CD4-positive, alpha-beta T cell (primary cell): ENCODE data around the gene BAIAP2L2. TPM values are rescaled to one million over a fixed set of nuclear protein-coding genes. Genes with fewer than 3 reads are reported as not detected.

ENCODE experiments used
- ATAC-seq: fragments of 200-7000 bp; cut with Tn5 transposase; one replicate; pipeline ENCODE4 v1.10.0; 2022; ENCODE audit warnings: mild to moderate bottlenecking; ENCODE audit not compliant: poor library complexity
- CTCF ChIA-PET: fragments of 350-600 bp; sonication (Branson Sonifier 250); formaldehyde crosslinking; loops from one replicate; lab custom pipeline; 2021; ENCODE audit warnings: antibody characterized with exemption, inconsistent platforms; lab: Charles Lee
- POLR2A ChIA-PET: fragments of 350-600 bp; sonication (Branson Sonifier 250); formaldehyde crosslinking; loops from one replicate; lab custom pipeline; 2021; ENCODE audit warnings: antibody characterized with exemption, inconsistent platforms; lab: Charles Lee
- DNase-seq, 14 experiments: peaks; one replicate each; pipeline ENCODE4 v3.0.0-alpha.2; 2013 to 2020; ENCODE audit warnings: mixed read lengths in 2 of 14
- H3K27ac ChIP-seq, 2 donors: one replicate each; pipeline versions ENCODE4 v1.5.1 to v1.7.0; 2013; ENCODE audit warnings: low read length in 2 of 2, low read depth in 1 of 2, mild to moderate bottlenecking in 1 of 2
- H3K27me3 ChIP-seq, 2 experiments: 1 replicate in 1 of 2; 2 replicates in 1 of 2; pipeline versions ENCODE4 v1.6.1 to v1.7.0; 2013; ENCODE audit warnings: low read length in 2 of 2, control low read depth in 1 of 2, mild to moderate bottlenecking in 1 of 2, moderate library complexity in 1 of 2; ENCODE audit not compliant: insufficient read depth in 2 of 2, control insufficient read depth in 1 of 2
- H3K36me3 ChIP-seq: one replicate; pipeline ENCODE4 v1.6.1; 2013; ENCODE audit warnings: low read length, control low read depth; ENCODE audit not compliant: insufficient read depth
- H3K4me1 ChIP-seq: one replicate; pipeline ENCODE4 v1.6.1; 2013; ENCODE audit warnings: low read length, control low read depth; ENCODE audit not compliant: insufficient read depth
- H3K4me3 ChIP-seq: one replicate; pipeline ENCODE4 v1.5.1; 2013; ENCODE audit warnings: mild to moderate bottlenecking, low read length, moderate library complexity
- H3K9me3 ChIP-seq, 2 experiments: 1 replicate in 1 of 2; 2 replicates in 1 of 2; pipeline versions ENCODE4 v1.6.1 to v1.7.0; 2013; ENCODE audit warnings: low read length in 2 of 2, mild to moderate bottlenecking in 2 of 2, control low read depth in 1 of 2, moderate library complexity in 1 of 2; ENCODE audit not compliant: control insufficient read depth in 1 of 2, insufficient read depth in 1 of 2
- H3K27ac Mint-ChIP-seq: one replicate; pipeline ENCODE4 v1.8.0; 2020; ENCODE audit warnings: mixed read lengths
- H3K27me3 Mint-ChIP-seq: one replicate; pipeline ENCODE4 v1.8.0; 2021; ENCODE audit warnings: mixed read lengths
- H3K36me3 Mint-ChIP-seq: one replicate; pipeline ENCODE4 v1.8.0; 2021; ENCODE audit warnings: low read depth, mixed read lengths
- H3K4me1 Mint-ChIP-seq: one replicate; pipeline ENCODE4 v1.8.0; 2021; ENCODE audit warnings: low read depth, mixed read lengths
- H3K4me3 Mint-ChIP-seq: one replicate; pipeline ENCODE4 v1.8.0; 2020; ENCODE audit warnings: mild to moderate bottlenecking, mixed read lengths
- H3K9me3 Mint-ChIP-seq: one replicate; pipeline ENCODE4 v1.8.0; 2020; ENCODE audit warnings: mixed read lengths
- intact Hi-C, 2 experiments: fragments of 100-400 bp; cut with DNase I in 1 of 2; cut with micrococcal nuclease in 1 of 2; formaldehyde crosslinking; loops; one replicate each; pipeline versions ENCODE4 v1.15.1 to v1.9.0; 2023 to 2025; cut with DNase I, micrococcal nuclease
- total RNA-seq, 174 experiments: library from RNA in 2 of 174; stranded (reverse) in 2 of 174; gene quantifications; one replicate each; pipeline ENCODE4 v1.2.3 and lab custom pipeline; 2021 to 2026
- TF ChIP-seq, protein P1 (sequence below): fragments of 200-600 bp; IDR thresholded peaks from one replicate; pipeline ENCODE4 v1.8.0; 2022; ENCODE audit warnings: antibody characterized with exemption, mild to moderate bottlenecking

Gene BAIAP2L2
- total RNA-seq, 2 experiments from 2014 or later, result 0.45 to 1.0 TPM

DNA sequence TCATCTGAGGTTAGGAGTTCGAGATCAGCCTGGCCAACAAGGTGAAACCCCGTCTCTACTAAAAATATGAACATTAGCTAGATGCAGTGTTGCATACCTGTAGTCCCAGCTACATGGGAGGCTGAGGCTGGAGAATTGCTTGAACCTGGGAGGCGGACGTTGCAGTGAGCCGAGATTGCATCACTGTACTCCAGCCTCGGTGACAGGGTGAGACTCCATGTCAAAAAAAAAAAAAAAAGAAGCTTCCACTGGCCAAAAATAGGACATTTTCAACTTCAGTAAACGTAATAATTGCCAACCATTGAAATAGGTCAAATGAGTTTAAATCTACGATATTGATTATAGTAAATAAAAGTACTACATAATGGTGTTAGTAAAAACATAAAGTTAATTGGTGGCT lies 6.8 kb downstream of the BAIAP2L2 start:
- ChIA-PET POLR2A (no interaction called here), CTCF (interaction anchor here (1.3 kb wide), 1 partner anchor 10 kb away, joined by 3 read pairs; no protein-coding TSS in a partner anchor)
- Histone ChIP-seq H3K36me3 (peaks cover 2% of the 10 kb centered on the region), H3K27ac (no peak overlapping the region), H3K9me3 (no peaks in the 10 kb centered on the region), H3K4me3 (no peak overlapping the region), H3K4me1 (no peaks in the 10 kb centered on the region), H3K27me3 (no peaks in the 10 kb centered on the region)
- Mint-ChIP-seq H3K27ac (no peak overlapping the region), H3K36me3 (no peaks in the 10 kb centered on the region), H3K4me3 (no peak overlapping the region), H3K9me3 (no peaks in the 10 kb centered on the region), H3K4me1 (peaks cover 4% of the 10 kb centered on the region), H3K27me3 (no peaks in the 10 kb centered on the region)
- intact Hi-C loops, result no loop called here
- no peak for ATAC-seq
- TF ChIP-seq, protein P1, sequence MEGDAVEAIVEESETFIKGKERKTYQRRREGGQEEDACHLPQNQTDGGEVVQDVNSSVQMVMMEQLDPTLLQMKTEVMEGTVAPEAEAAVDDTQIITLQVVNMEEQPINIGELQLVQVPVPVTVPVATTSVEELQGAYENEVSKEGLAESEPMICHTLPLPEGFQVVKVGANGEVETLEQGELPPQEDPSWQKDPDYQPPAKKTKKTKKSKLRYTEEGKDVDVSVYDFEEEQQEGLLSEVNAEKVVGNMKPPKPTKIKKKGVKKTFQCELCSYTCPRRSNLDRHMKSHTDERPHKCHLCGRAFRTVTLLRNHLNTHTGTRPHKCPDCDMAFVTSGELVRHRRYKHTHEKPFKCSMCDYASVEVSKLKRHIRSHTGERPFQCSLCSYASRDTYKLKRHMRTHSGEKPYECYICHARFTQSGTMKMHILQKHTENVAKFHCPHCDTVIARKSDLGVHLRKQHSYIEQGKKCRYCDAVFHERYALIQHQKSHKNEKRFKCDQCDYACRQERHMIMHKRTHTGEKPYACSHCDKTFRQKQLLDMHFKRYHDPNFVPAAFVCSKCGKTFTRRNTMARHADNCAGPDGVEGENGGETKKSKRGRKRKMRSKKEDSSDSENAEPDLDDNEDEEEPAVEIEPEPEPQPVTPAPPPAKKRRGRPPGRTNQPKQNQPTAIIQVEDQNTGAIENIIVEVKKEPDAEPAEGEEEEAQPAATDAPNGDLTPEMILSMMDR, result no peak
- DNase-seq, result no peak

DNA sequence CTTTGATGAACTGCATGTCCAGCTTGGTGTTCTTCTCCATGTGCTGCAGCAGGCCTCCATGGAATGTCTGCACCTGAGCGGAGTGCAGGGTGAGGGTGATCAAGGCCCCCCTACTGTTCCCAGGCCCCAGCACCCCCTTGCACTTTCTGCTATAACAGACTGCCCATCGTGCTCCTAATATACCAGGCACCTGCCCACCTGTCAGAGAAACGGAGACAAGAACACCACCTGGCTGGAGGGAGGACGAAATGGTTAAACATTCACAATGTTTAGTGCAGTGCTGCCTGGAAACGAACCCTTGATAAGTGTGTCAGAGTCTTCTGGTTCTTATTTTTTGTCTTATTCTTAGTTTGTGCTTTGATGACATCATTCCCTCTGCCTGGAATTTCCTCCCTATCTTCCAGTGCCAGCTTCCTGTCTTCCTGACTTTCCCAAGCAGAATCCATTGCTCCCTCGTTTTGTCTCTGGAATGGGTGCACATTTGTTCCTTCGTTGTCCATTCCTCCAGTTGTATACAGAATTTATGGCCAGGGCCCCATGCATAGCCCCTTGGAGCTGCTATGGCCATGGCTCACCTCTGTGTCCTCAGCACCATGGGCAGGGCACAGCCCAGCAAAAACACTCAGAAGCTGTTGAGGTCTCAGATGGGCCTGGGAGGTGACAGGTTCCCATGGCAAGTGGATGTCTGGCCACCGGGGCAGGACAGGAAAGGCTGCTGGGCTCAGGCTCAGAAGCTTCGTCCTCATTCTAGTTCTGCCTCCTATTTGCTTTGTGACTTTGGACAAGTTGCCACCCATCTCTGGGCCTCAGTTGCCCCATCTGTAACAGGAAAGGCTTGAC lies 11.9 kb downstream of the BAIAP2L2 start:
- no peaks in the 10 kb centered on the region for H3K4me1 ChIP-seq
- TF ChIP-seq, protein P1, result no peak
- H3K27ac ChIP-seq, result no peak overlapping the region
- H3K27me3 ChIP-seq, result no peaks in the 10 kb centered on the region
- H3K9me3 ChIP-seq, result no peaks in the 10 kb centered on the region
- Mint-ChIP-seq H3K27ac (no peak overlapping the region), H3K27me3 (no peaks in the 10 kb centered on the region), H3K9me3 (no peaks in the 10 kb centered on the region), H3K36me3 (peaks cover 9% of the 10 kb centered on the region), H3K4me3 (no peak overlapping the region), H3K4me1 (peaks cover 4% of the 10 kb centered on the region)
- CTCF ChIA-PET, result no interaction called here
- POLR2A ChIA-PET, result no interaction called here
- DNase-seq (no peak), ATAC-seq (no peak)
- H3K36me3 ChIP-seq, result no peaks in the 10 kb centered on the region
- no peak overlapping the region for H3K4me3 ChIP-seq
- intact Hi-C loops, result no loop called here

DNA sequence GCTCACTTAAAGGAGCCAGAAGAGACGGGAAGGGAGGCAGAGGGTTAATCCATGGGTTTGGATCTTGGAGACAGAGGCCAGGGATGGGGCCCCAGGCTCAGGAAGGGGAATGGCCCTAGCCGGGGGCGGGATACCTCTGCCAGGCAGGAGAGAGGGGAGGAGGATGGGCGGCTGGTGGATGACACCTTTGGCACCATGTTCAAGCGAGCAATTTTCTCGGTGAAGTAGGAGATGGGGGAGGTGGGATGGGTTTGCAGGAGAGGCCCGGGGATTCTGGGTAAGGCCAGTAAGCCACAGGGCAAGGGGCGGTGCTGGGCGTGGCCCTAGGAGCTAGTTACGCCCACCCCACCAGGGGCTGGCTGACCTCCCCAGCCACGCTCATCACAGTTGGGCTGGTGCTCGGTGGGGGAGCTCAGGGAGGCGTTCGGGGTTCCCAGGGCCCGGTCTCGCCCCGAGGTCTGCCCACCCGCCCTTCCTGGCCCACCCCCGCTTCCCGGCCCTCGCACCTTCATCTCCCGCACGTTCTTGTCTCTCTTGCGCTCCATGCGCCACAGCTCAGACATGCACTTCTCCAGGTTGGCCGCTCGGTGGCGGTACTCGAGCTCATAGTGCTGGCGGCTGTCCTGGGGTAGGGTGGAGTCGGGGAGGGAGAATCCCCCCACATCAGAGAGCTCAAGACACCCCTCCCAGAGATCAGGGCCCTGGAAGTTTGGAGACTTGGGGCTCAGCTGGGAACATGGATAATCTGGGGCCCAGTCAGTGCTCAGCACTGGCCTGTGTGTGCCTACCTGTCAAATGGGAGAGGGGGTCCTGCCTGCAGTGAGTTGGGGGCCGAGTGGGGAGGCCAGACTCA lies 12.7 kb downstream of the BAIAP2L2 start:
- no peak overlapping the region for H3K27ac Mint-ChIP-seq
- Histone ChIP-seq H3K27ac (no peak overlapping the region), H3K4me3 (no peak overlapping the region), H3K36me3 (no peaks in the 10 kb centered on the region), H3K27me3 (no peaks in the 10 kb centered on the region), H3K4me1 (no peaks in the 10 kb centered on the region), H3K9me3 (no peaks in the 10 kb centered on the region)
- TF ChIP-seq, protein P1, result no peak
- ChIA-PET CTCF (interaction anchor here (1.1 kb wide), 1 partner anchor 234 kb away, joined by 3 read pairs; no protein-coding TSS in a partner anchor), POLR2A (no interaction called here)
- H3K4me3 Mint-ChIP-seq, result no peak overlapping the region
- no peak for ATAC-seq
- H3K36me3 Mint-ChIP-seq, result peaks cover 17% of the 10 kb centered on the region
- no peaks in the 10 kb centered on the region for H3K9me3 Mint-ChIP-seq
- peaks cover 4% of the 10 kb centered on the region for H3K4me1 Mint-ChIP-seq
- H3K27me3 Mint-ChIP-seq, result no peaks in the 10 kb centered on the region
- DNase-seq, result peak in 1 of 14 experiments; percentile 8
- intact Hi-C loops, result no loop called here
